GM12878 (cell line): Measurements from ENCODE around the gene PPP1CA. TPM values are rescaled to one million over a fixed set of nuclear protein-coding genes. Genes with fewer than 3 reads are reported as not detected.

Source experiments
- ATAC-seq: fragments of 200-7000 bp; cut with Tn5 transposase; 3 replicates; pipeline ENCODE4 v1.9.1; 2020; ENCODE audit warnings: mild to moderate bottlenecking, moderate library complexity
- BruUV-seq: library from RNA; stranded (reverse); fragments of 400-500 nt; replicated peaks from 2 replicates; lab custom pipeline; 2021; lab: Mats Ljungman, UMichigan
- CTCF ChIA-PET: fragments of 300-600 bp; sonication (Branson Sonifier 250); formaldehyde crosslinking; extraction: SDS; loops from one replicate; lab custom pipeline; 2021; ENCODE audit warnings: inconsistent platforms; lab: Yijun Ruan, JAX
- POLR2A ChIA-PET: fragments of 350-600 bp; formaldehyde crosslinking; extraction: SDS; loops from one replicate; lab custom pipeline; 2021; ENCODE audit warnings: inconsistent platforms; lab: Charles Lee
- RAD21 ChIA-PET: fragments of 300-600 bp; sonication (Branson Sonifier 250); formaldehyde crosslinking; loops from one replicate; lab custom pipeline; 2023; ENCODE audit warnings: antibody characterized with exemption; ENCODE audit not compliant: unreplicated experiment; lab: Charles Lee
- SMC1A ChIA-PET: fragments of 300-600 bp; sonication (Branson Sonifier 250); formaldehyde crosslinking; loops from one replicate; lab custom pipeline; 2023; ENCODE audit not compliant: unreplicated experiment, uncharacterized antibody; lab: Charles Lee
- DNase-seq: peaks from one replicate; pipeline ENCODE4 v3.0.0-alpha.2; 2011; ENCODE audit warnings: low read depth, low spot score
- FAIRE-seq: peaks from 3 replicates; lab custom pipeline; 2011; peaks lifted over from hg19 to GRCh38; lab: Jason Lieb, UNC
- H2AFZ ChIP-seq: 2 replicates; pipeline ENCODE4 v1.6.0; 2011; ENCODE audit warnings: low read depth, low read length, control low read depth; ENCODE audit not compliant: control insufficient read depth
- H3K27ac ChIP-seq: 2 replicates; pipeline ENCODE4 v1.5.1; 2011; ENCODE audit warnings: control low read depth; ENCODE audit not compliant: control insufficient read depth, insufficient read depth
- H3K27me3 ChIP-seq, 2 experiments: replicated peaks in 1 of 2; 2 replicates each; pipeline versions ENCODE4 v1.6.0 to v1.6.1; 2011; ENCODE audit warnings: low read length in 1 of 2; ENCODE audit not compliant: control insufficient read depth in 2 of 2, insufficient read depth in 2 of 2
- H3K36me3 ChIP-seq, 2 experiments: 2 replicates each; pipeline ENCODE4 v1.5.1; 2011; ENCODE audit warnings: low read length in 1 of 2; ENCODE audit not compliant: control insufficient read depth in 2 of 2, insufficient read depth in 2 of 2
- H3K4me1 ChIP-seq: 2 replicates; pipeline ENCODE4 v1.6.1; 2011; ENCODE audit warnings: mild to moderate bottlenecking, low read length, moderate library complexity, mixed read lengths; ENCODE audit not compliant: control insufficient read depth, insufficient read depth
- H3K4me2 ChIP-seq: 2 replicates; pipeline ENCODE4 v1.6.0; 2011; ENCODE audit warnings: control low read depth; ENCODE audit not compliant: control insufficient read depth, insufficient read depth
- H3K4me3 ChIP-seq: fragments of 200-600 bp; sonication (generic); 2 replicates; pipeline ENCODE4 v1.5.1; 2016
- H3K79me2 ChIP-seq: 2 replicates; pipeline ENCODE4 v1.6.0; 2011; ENCODE audit warnings: low read length; ENCODE audit not compliant: control insufficient read depth, insufficient read depth
- H3K9ac ChIP-seq: 2 replicates; pipeline ENCODE4 v1.8.0; 2011; ENCODE audit warnings: low read length, control low read depth, mixed read lengths; ENCODE audit not compliant: control insufficient read depth, insufficient read depth
- H3K9me3 ChIP-seq: replicated peaks from 3 replicates; pipeline ENCODE4 v1.5.1; 2011; ENCODE audit warnings: mild to moderate bottlenecking, low read length; ENCODE audit not compliant: control insufficient read depth, insufficient read depth
- H4K20me1 ChIP-seq: 2 replicates; pipeline ENCODE4 v1.6.0; 2011; ENCODE audit not compliant: control insufficient read depth, insufficient read depth
- BMI1 ChIP-seq: fragments of 450-650 bp; IDR thresholded peaks from 2 replicates; pipeline ENCODE4 v1.6.1; 2016; ENCODE audit warnings: mild to moderate bottlenecking, moderate library complexity, borderline replicate concordance
- CBX5 ChIP-seq: sonication (generic); IDR thresholded peaks from 2 replicates; pipeline ENCODE4 v1.6.1; 2016; ENCODE audit warnings: low read depth, moderate library complexity, mild to moderate bottlenecking, inconsistent platforms
- CEBPZ ChIP-seq: fragments of 150-350 bp; IDR thresholded peaks from 2 replicates; pipeline ENCODE4 v1.6.1; 2016; ENCODE audit warnings: low read depth, low read length
- IKZF2 ChIP-seq, 2 experiments: fragments of 450-650 bp; IDR thresholded peaks; 2 replicates each; pipeline ENCODE4 v1.6.1; 2017; ENCODE audit warnings: mild to moderate bottlenecking in 2 of 2, moderate library complexity in 2 of 2
- IRF3 ChIP-seq: fragments of 450-650 bp; IDR thresholded peaks from 2 replicates; pipeline ENCODE4 v1.6.1; 2014; ENCODE audit warnings: mild to moderate bottlenecking
- JUND ChIP-seq: IDR thresholded peaks from 2 replicates; pipeline ENCODE4 v1.6.1; 2012; ENCODE audit warnings: low read depth, mild to moderate bottlenecking, low read length, improper control_type of control experiment, moderate library complexity
- NBN ChIP-seq: fragments of 450-650 bp; IDR thresholded peaks from 2 replicates; pipeline ENCODE4 v1.6.1; 2016
- SIN3A ChIP-seq: IDR thresholded peaks from 2 replicates; pipeline ENCODE4 v1.6.1; 2012; ENCODE audit warnings: low read depth, low read length, improper control_type of control experiment
- SKIL ChIP-seq: fragments of 450-650 bp; IDR thresholded peaks from 2 replicates; pipeline ENCODE4 v1.6.1; 2017; ENCODE audit warnings: mild to moderate bottlenecking, low read depth, inconsistent platforms; ENCODE audit not compliant: poor library complexity, severe bottlenecking
- SMAD1 ChIP-seq: fragments of 450-650 bp; IDR thresholded peaks from 2 replicates; pipeline ENCODE4 v1.6.1; 2018; ENCODE audit warnings: mild to moderate bottlenecking, low read depth; ENCODE audit not compliant: partially characterized antibody
- SRF ChIP-seq, 2 experiments: IDR thresholded peaks; 2 replicates each; pipeline ENCODE4 v1.6.1; 2011; ENCODE audit warnings: low read depth in 2 of 2, low read length in 2 of 2, mild to moderate bottlenecking in 1 of 2, moderate library complexity in 1 of 2
- ZNF384 ChIP-seq: IDR thresholded peaks from 2 replicates; pipeline ENCODE4 v1.6.1; 2012; ENCODE audit warnings: low read depth, mild to moderate bottlenecking, low read length, improper control_type of control experiment, borderline replicate concordance
- WGBS: methylation state at CpG from one replicate; pipeline ENCODE4 v1.1.6; 2016; ENCODE audit warnings: low lambda C conversion rate; ENCODE audit not compliant: insufficient replicate concordance, insufficient coverage; ENCODE audit errors: missing lambda C conversion rate; 5-methylcytosine and 5-hydroxymethylcytosine counted together
- in situ Hi-C: fragments of 300-500 bp; cut with MboI; formaldehyde crosslinking; loops from 9 replicates; pipeline ENCODE4 v1.14.3; 2018; ENCODE audit warnings: mixed read lengths
- intact Hi-C: fragments of 100-400 bp; cut with micrococcal nuclease; formaldehyde crosslinking; loops from one replicate; pipeline ENCODE4 v1.14.2; 2022; ENCODE audit not compliant: unreplicated experiment
- polyA plus RNA-seq, 11 experiments: library from polyadenylated mRNA; depleted of rRNA in 4 of 11; unstranded in 6 of 11; stranded (reverse) in 5 of 11; fragments of >200 nt; fragmentation: Nextera tagmentation in 4 of 11; fragmentation: Illumina TruSeq in 1 of 11; extraction: Ambion mirVana in 4 of 11; extraction: Trizol in 1 of 11; gene quantifications; 1 replicate in 1 of 11; 2 replicates in 10 of 11; pipeline versions ENCODE4 v1.2.1 to v1.2.3, GENCODE V29; 2011 to 2016; ENCODE audit warnings: inconsistent platforms in 2 of 11, missing spikeins in 2 of 11, low read depth in 1 of 11
- total RNA-seq, 4 experiments: library from RNA; depleted of rRNA in 3 of 4; stranded (reverse); fragments of >200 nt in 3 of 4; fragmentation: Illumina TruSeq in 1 of 4; extraction: Trizol in 1 of 4; gene quantifications; 2 replicates each; pipeline versions ENCODE4 v1.2.1 to v1.2.3, GENCODE V29; 2013 to 2021

PPP1CA gene
- total and polyA plus RNA-seq, 10 of the 15 experiments (the other 5 are each of a cell fraction or from before 2014, with no cell fraction given): 26.4 to 458 (median 240) TPM

- no peak for TF ChIP-seq ZNF384
- TF ChIP-seq NBN: peak; percentile 23; the same call in 1 of the 2 replicates
- TF ChIP-seq IKZF2 (IDR thresholded peaks at IDR 0.05): peak; percentile 26 to 33; a peak in 2 of 4 replicates
Observed at GRCh38 chr11:67381244-67381972, 20.2 kb downstream of the PPP1CA start (continued).

GRCh38 chr11:67379061-67380058 is 22.3 kb downstream of the PPP1CA start:
- ChIA-PET SMC1A (interaction anchor here (1.2 to 21.3 kb wide), 6 partner anchors 8 to 200 kb away, joined by 3 to 646 read pairs (median 66); partner anchors contain the start of genes CLCF1 and POLD4), RAD21 (interaction anchor here (1.9 to 15.0 kb wide), 8 partner anchors 10 to 117 kb away, joined by 6 to 525 read pairs (median 25); partner anchors contain the start of genes POLD4 and RAD9A), CTCF (interaction anchor here (9.2 to 25.5 kb wide), 3 partner anchors 18 to 59 kb away, joined by 95 to 1301 read pairs (median 390); partner anchors contain the start of genes CLCF1 and POLD4), POLR2A (interaction anchor here (4.3 to 8.4 kb wide), 2 partner anchors 8 to 25 kb away, joined by 23 to 183 read pairs; partner anchors contain the start of genes CLCF1 and POLD4)
- Histone ChIP-seq H3K9ac (no peak overlapping the region), H3K27ac (no peak overlapping the region), H3K27me3 (peaks cover 2 to 4% of the 10 kb centered on the region in 2 experiments; a peak in 3 of 4 replicates), H2AFZ (no peak overlapping the region), H4K20me1 (no peaks in the 10 kb centered on the region), H3K4me1 (peaks cover 19% of the 10 kb centered on the region), H3K36me3 (no peaks in the 10 kb centered on the region), H3K4me2 (no peak overlapping the region), H3K4me3 (no peak overlapping the region), H3K79me2 (no peaks in the 10 kb centered on the region), H3K9me3 (no peaks in the 10 kb centered on the region)
- no peak for FAIRE-seq
- no TSS peak for BruUV-seq
- 79% methylated on average over 22 of the region's 23 CpGs for WGBS
- no peak for DNase-seq
- intact Hi-C loops: no loop called here
- in situ Hi-C loops: loop anchor here (5.0 kb wide), 1 partner anchor 117 kb away; no protein-coding TSS in a partner anchor
- no peak for ATAC-seq
- no peak for TF ChIP-seq CEBPZ
- TF ChIP-seq SIN3A: no peak
- no peak for TF ChIP-seq SRF (IDR thresholded peaks at IDR 0.05; ENCODE audit: low read depth in 2 of 2, low read length in 2 of 2)
- no peak for TF ChIP-seq SKIL
- no peak for TF ChIP-seq SMAD1
- no peak for TF ChIP-seq JUND
- TF ChIP-seq BMI1: no peak
- TF ChIP-seq IRF3: no peak
- no peak for TF ChIP-seq CBX5
